Hepatocyte (in vitro differentiated cells): Measurements from ENCODE around the gene SCAPER. TPM values are rescaled to one million over a fixed set of nuclear protein-coding genes. Genes with fewer than 3 reads are reported as not detected.

Experiments
- DNase-seq: peaks from one replicate; pipeline ENCODE4 v3.0.0-alpha.2; 2016; ENCODE audit warnings: low spot score
- H2AFZ ChIP-seq: fragments of 200-600 bp; sonication (generic); 2 replicates; pipeline ENCODE4 v1.6.0; 2016; ENCODE audit warnings: antibody characterized with exemption, mild to moderate bottlenecking
- H3K27ac ChIP-seq: fragments of 200-600 bp; sonication (generic); 2 replicates; pipeline ENCODE4 v1.5.1; 2016; ENCODE audit warnings: mild to moderate bottlenecking
- H3K27me3 ChIP-seq: fragments of 200-600 bp; sonication (generic); 2 replicates; pipeline ENCODE4 v1.6.1; 2016
- H3K36me3 ChIP-seq: fragments of 200-600 bp; sonication (generic); replicated peaks from 2 replicates; pipeline ENCODE4 v1.5.1; 2016; ENCODE audit warnings: low read depth; ENCODE audit not compliant: insufficient read depth
- H3K4me1 ChIP-seq: fragments of 200-600 bp; sonication (generic); 2 replicates; pipeline ENCODE4 v1.5.1; 2016; ENCODE audit warnings: mild to moderate bottlenecking, moderate library complexity; ENCODE audit not compliant: insufficient read depth
- H3K4me2 ChIP-seq: fragments of 200-600 bp; sonication (generic); 2 replicates; pipeline ENCODE4 v1.6.0; 2016
- H3K4me3 ChIP-seq: fragments of 200-600 bp; sonication (generic); 2 replicates; pipeline ENCODE4 v1.5.1; 2016; ENCODE audit warnings: mild to moderate bottlenecking
- H3K79me2 ChIP-seq: fragments of 200-600 bp; sonication (generic); 2 replicates; pipeline ENCODE4 v1.6.0; 2017; ENCODE audit warnings: mild to moderate bottlenecking
- H3K9me2 ChIP-seq: fragments of 200-600 bp; sonication (generic); replicated peaks from 2 replicates; pipeline ENCODE4 v1.6.0; 2017; ENCODE audit warnings: mild to moderate bottlenecking; ENCODE audit not compliant: insufficient read depth
- H3K9me3 ChIP-seq: fragments of 200-600 bp; sonication (generic); 2 replicates; pipeline ENCODE4 v1.5.1; 2016; ENCODE audit warnings: low read depth, mild to moderate bottlenecking
- H4K20me1 ChIP-seq: fragments of 200-600 bp; sonication (generic); 2 replicates; pipeline ENCODE4 v1.6.0; 2016; ENCODE audit warnings: mild to moderate bottlenecking; ENCODE audit not compliant: insufficient read depth, poor library complexity, severe bottlenecking
- CTCF ChIP-seq: fragments of 200-600 bp; sonication (generic); IDR thresholded peaks from 2 replicates; pipeline ENCODE4 v1.5.1; 2016; ENCODE audit warnings: antibody characterized with exemption, mild to moderate bottlenecking; ENCODE audit not compliant: poor library complexity
- EZH2 ChIP-seq: fragments of 200-600 bp; sonication (generic); IDR thresholded peaks from 2 replicates; pipeline ENCODE4 v1.6.1; 2016; ENCODE audit warnings: antibody characterized with exemption, mild to moderate bottlenecking, borderline replicate concordance
- EZH2phosphoT487 ChIP-seq: fragments of 200-600 bp; sonication (generic); IDR thresholded peaks from one replicate; pipeline ENCODE4 v1.6.1; 2018; ENCODE audit warnings: antibody characterized with exemption, mild to moderate bottlenecking, low read depth, moderate library complexity; ENCODE audit not compliant: unreplicated experiment, severe bottlenecking
- WGBS: methylation state at CpG from one replicate; pipeline ENCODE4 v1.1.6; 2016; ENCODE audit warnings: low lambda C conversion rate; ENCODE audit errors: missing lambda C conversion rate; 5-methylcytosine and 5-hydroxymethylcytosine counted together
- polyA plus RNA-seq: library from polyadenylated mRNA; unstranded; fragments of >200 nt; fragmentation: Nextera tagmentation; extraction: Ambion mirVana; gene quantifications from 2 replicates; pipeline ENCODE4 v1.2.1, GENCODE V29; 2016
- total RNA-seq: library from RNA; depleted of rRNA; stranded (reverse); fragments of >200 nt; gene quantifications from 2 replicates; pipeline ENCODE4 v1.2.3, GENCODE V29; 2014

The SCAPER gene
- total and polyA plus RNA-seq, 2 experiments from 2014 or later, result 20.8 to 27.4 TPM

DNA sequence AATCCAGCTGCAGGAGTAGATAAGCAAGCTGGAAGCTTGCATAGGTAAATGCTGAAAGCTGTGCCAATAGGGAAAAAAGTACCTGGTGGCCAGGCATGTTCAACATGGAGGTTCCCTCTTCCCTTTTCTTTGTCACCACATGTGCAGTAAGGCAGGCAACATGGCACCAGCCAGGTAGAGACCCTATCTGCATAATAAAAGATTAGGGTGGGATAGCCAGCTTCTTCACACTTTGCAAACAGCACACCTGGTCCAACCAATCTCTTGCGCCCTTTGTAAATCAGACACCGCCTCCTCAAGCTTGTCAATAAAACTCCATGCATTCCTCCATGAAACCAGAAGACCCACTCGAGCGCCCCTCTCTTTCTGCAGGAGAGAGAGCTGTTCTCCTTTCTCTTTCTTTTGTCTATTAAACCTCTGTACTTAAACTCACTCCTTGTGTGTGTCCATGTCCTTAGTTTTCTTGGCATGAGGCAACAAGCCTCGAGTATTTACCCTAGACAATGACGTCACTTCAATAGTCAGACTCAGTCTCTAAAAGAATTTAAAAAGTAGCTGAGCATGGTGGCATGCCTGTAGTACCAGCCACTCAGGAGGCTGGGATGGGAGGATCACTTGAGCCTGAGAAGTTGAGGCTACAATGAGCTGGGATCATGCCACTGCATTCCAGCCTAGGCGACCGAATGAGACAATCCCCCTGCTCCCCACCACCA is 256.3 kb downstream of the SCAPER start:
- H3K9me3 ChIP-seq, result no peaks in the 10 kb centered on the region
- H3K79me2 ChIP-seq, result no peaks in the 10 kb centered on the region
- DNase-seq, result no peak
- H2AFZ ChIP-seq, result no peak overlapping the region
- H3K36me3 ChIP-seq, result no peaks in the 10 kb centered on the region
- no peak overlapping the region for H3K27ac ChIP-seq
- no peaks in the 10 kb centered on the region for H3K27me3 ChIP-seq
- TF ChIP-seq EZH2 (no peak), EZH2phosphoT487 (no peak), CTCF (no peak)
- H3K9me2 ChIP-seq, result no peaks in the 10 kb centered on the region
- H3K4me3 ChIP-seq, result no peak overlapping the region
- no peaks in the 10 kb centered on the region for H3K4me1 ChIP-seq
- no peaks in the 10 kb centered on the region for H4K20me1 ChIP-seq
- no peak overlapping the region for H3K4me2 ChIP-seq
- WGBS, result 83% methylated on average over 8 of the region's 8 CpGs

- 67% methylated on average over 2 of the region's 2 CpGs for WGBS
- TF ChIP-seq CTCF (no peak), EZH2 (no peak), EZH2phosphoT487 (no peak)
- H3K4me2 ChIP-seq, result no peak overlapping the region
- H3K4me3 ChIP-seq, result no peak overlapping the region
- DNase-seq, result no peak
- no peak overlapping the region for H3K27ac ChIP-seq
- H3K79me2 ChIP-seq, result no peaks in the 10 kb centered on the region
- no peak overlapping the region for H2AFZ ChIP-seq
- no peaks in the 10 kb centered on the region for H3K36me3 ChIP-seq
- no peaks in the 10 kb centered on the region for H3K9me3 ChIP-seq
- no peaks in the 10 kb centered on the region for H4K20me1 ChIP-seq
- H3K27me3 ChIP-seq, result no peaks in the 10 kb centered on the region
- no peaks in the 10 kb centered on the region for H3K4me1 ChIP-seq
- H3K9me2 ChIP-seq, result no peaks in the 10 kb centered on the region
These were observed 257.5 kb downstream of the SCAPER start for GRCh38 chr15:76647612-76648011.

GRCh38 chr15:76644646-76645045 is 260.5 kb downstream of the SCAPER start:
- Histone ChIP-seq H3K4me3 (no peak overlapping the region), H3K9me2 (no peaks in the 10 kb centered on the region), H3K79me2 (no peaks in the 10 kb centered on the region), H2AFZ (no peak overlapping the region), H3K9me3 (no peaks in the 10 kb centered on the region), H3K36me3 (no peaks in the 10 kb centered on the region), H3K27ac (no peak overlapping the region), H3K27me3 (no peaks in the 10 kb centered on the region), H4K20me1 (no peaks in the 10 kb centered on the region), H3K4me1 (no peaks in the 10 kb centered on the region), H3K4me2 (no peak overlapping the region)
- DNase-seq, result no peak
- 94% methylated on average over 1 of the region's 1 CpG for WGBS
- no peak for TF ChIP-seq CTCF
- TF ChIP-seq EZH2phosphoT487, result no peak
- TF ChIP-seq EZH2, result no peak
